ENCODE results near the gene NEK8. TPM values are rescaled to one million over a fixed set of nuclear protein-coding genes. Genes with fewer than 3 reads are reported as not detected.

The NEK8 gene
- total and polyA plus RNA-seq, 2 experiments from 2014 or later, result 2.7 to 2.9 TPM

DNA sequence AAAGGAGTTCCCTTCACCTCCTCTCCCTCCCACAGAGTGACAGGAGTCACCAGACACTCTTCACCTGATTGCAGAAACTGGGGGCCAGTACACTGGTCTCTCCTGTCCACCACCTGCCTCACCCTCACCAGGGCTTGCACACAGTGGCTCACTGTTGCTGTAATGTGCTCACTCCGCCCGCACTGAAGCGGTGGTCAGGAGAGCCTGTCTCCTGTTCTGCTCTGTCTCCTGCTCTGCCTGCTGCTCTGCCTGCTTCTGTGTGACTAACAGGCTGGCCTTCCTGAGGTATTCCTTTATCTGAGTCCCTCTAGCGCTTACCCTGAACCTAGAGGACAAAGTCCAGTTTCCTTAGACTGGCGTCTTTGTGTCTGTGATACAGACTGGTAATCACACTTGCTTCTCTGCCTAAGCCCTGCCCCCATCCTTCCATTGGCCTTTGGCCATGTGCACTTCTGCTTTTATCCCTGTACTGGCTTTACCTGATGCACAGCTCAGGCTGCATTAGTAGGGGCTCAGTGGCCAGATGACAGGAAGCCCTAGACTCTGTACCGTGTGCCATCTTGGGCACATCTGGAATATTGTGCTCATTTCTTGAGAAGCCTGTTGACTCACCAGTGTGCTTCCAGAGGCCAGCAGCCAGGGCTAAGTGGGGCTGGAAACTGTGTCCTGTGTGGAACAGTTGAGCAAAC is 30.2 kb upstream of the NEK8 start:
- Histone ChIP-seq H3K36me3 (ENCODE audit: low read depth) (peaks cover 42% of the 10 kb centered on the region), H3K79me2 (ENCODE audit: insufficient read depth) (no peaks in the 10 kb centered on the region), H4K20me1 (ENCODE audit: insufficient read depth) (no peaks in the 10 kb centered on the region), H3K4me1 (ENCODE audit: insufficient read depth) (no peaks in the 10 kb centered on the region), H3K9me2 (ENCODE audit: insufficient read depth) (no peaks in the 10 kb centered on the region), H3F3A (ENCODE audit: insufficient read depth) (no peaks in the 10 kb centered on the region), H2AFZ (no peak overlapping the region), H3K4me3 (no peak overlapping the region), H3K4me2 (ENCODE audit: unreplicated experiment) (no peak overlapping the region), H3K27me3 (replicated peaks; ENCODE audit: insufficient read depth) (no peaks in the 10 kb centered on the region), H3K27ac (no peak overlapping the region), H3K9me3 (ENCODE audit: low read depth) (no peaks in the 10 kb centered on the region), H3K9ac (no peak overlapping the region)
- WGBS, 2 experiments (ENCODE audit: low coverage in 1 of 2, low lambda C conversion rate in 2 of 2, missing lambda C conversion rate in 2 of 2), result 84% methylated on average over 6 of the region's 6 CpGs
- peak; percentile 39 for DNase-seq
- no peak for TF ChIP-seq EZH2phosphoT487 (IDR thresholded peaks at IDR 0.05; ENCODE audit: insufficient read depth, low read depth)
- no peak for TF ChIP-seq EZH2 (IDR thresholded peaks at IDR 0.05; ENCODE audit: insufficient read depth, poor library complexity, severe bottlenecking)
- in situ Hi-C loops (cut with MboI), result no loop called here

DNA sequence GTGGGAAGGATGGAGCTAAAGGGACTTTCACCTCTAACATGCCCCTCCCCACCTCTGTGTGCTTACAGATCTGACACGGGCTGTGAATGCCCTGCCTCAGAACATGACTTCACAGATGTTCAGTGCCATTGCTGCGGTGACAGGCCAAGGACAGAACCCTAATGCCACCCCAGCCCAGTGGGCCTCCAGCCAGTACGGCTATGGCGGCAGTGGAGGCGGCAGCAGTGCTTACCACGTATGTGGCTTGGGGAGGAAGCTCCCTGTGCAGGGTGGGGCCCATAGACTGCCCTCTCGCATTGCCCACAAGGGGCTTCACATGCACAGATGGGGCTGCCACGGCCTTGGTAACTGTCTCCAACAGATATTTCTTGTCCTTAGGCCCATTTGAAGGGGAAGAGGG is 28.3 kb upstream of the NEK8 start:
- H3K4me3 ChIP-seq, result no peak overlapping the region
- no peaks in the 10 kb centered on the region for H4K20me1 ChIP-seq (ENCODE audit: insufficient read depth)
- WGBS, 2 experiments (ENCODE audit: low coverage in 1 of 2, low lambda C conversion rate in 2 of 2, missing lambda C conversion rate in 2 of 2), result 86% methylated on average over 8 of the region's 8 CpGs
- H3K36me3 ChIP-seq (ENCODE audit: low read depth), result peaks cover 31% of the 10 kb centered on the region
- no peak for DNase-seq
- no peak overlapping the region for H3K27ac ChIP-seq
- no peaks in the 10 kb centered on the region for H3K9me3 ChIP-seq (ENCODE audit: low read depth)
- H3F3A ChIP-seq (ENCODE audit: insufficient read depth), result no peaks in the 10 kb centered on the region
- no peaks in the 10 kb centered on the region for H3K9me2 ChIP-seq (ENCODE audit: insufficient read depth)
- no peak overlapping the region for H2AFZ ChIP-seq
- H3K79me2 ChIP-seq (ENCODE audit: insufficient read depth), result no peaks in the 10 kb centered on the region
- no peak for TF ChIP-seq EZH2phosphoT487 (IDR thresholded peaks at IDR 0.05; ENCODE audit: insufficient read depth, low read depth)
- TF ChIP-seq EZH2 (IDR thresholded peaks at IDR 0.05; ENCODE audit: insufficient read depth, poor library complexity, severe bottlenecking), result no peak
- H3K27me3 ChIP-seq (replicated peaks; ENCODE audit: insufficient read depth), result no peaks in the 10 kb centered on the region
- no peak overlapping the region for H3K9ac ChIP-seq
- no peak overlapping the region for H3K4me2 ChIP-seq (ENCODE audit: unreplicated experiment)
- no peaks in the 10 kb centered on the region for H3K4me1 ChIP-seq (ENCODE audit: insufficient read depth)
- in situ Hi-C loops (cut with MboI), result no loop called here

DNA sequence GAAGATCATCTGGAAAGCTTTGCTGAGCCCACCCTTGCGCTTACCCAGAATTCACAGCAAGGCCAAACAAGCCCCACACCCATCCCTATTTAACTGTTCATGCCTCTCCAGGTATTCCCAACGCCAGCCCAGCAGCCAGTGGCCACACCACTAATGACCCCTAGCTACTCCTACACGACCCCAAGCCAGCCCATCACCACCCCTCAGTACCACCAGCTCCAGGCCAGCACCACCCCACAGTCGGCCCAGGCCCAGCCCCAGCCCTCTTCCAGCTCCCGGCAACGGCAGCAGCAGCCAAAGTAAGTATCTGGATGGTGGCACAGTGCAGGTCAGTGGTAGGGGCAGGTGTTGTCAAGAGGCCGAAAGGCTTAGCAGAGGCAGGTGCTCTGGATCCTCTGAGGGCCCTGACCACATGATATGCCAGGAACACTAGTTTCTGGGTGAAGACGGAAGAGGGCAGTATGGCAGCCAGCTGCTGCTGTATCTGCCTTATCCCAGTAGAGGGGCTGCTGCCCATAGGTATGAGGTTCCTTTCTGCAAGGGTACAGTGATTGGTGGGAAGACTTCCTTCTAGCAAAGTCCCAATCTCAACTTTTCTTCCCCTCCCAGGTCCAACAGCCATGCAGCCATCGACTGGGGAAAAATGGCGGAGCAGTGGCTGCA is 27.6 kb upstream of the NEK8 start:
- Histone ChIP-seq H3K9ac (no peak overlapping the region), H3K4me2 (ENCODE audit: unreplicated experiment) (no peak overlapping the region), H3K9me3 (ENCODE audit: low read depth) (no peaks in the 10 kb centered on the region), H3K4me3 (no peak overlapping the region), H2AFZ (no peak overlapping the region), H3K27me3 (replicated peaks; ENCODE audit: insufficient read depth) (no peaks in the 10 kb centered on the region), H3K36me3 (ENCODE audit: low read depth) (peaks cover 27% of the 10 kb centered on the region; the same call in 1 of the 2 replicates), H3K27ac (no peak overlapping the region), H3F3A (ENCODE audit: insufficient read depth) (no peaks in the 10 kb centered on the region), H3K9me2 (ENCODE audit: insufficient read depth) (no peaks in the 10 kb centered on the region), H4K20me1 (ENCODE audit: insufficient read depth) (no peaks in the 10 kb centered on the region), H3K4me1 (ENCODE audit: insufficient read depth) (no peaks in the 10 kb centered on the region), H3K79me2 (ENCODE audit: insufficient read depth) (no peaks in the 10 kb centered on the region)
- 88 to 92% methylated on average over 9 to 10 of the region's 10 CpGs for WGBS, 2 experiments (ENCODE audit: low coverage in 1 of 2, low lambda C conversion rate in 2 of 2, missing lambda C conversion rate in 2 of 2)
- in situ Hi-C loops (cut with MboI), result no loop called here
- TF ChIP-seq EZH2 (IDR thresholded peaks at IDR 0.05; ENCODE audit: insufficient read depth, poor library complexity, severe bottlenecking) (no peak), EZH2phosphoT487 (IDR thresholded peaks at IDR 0.05; ENCODE audit: insufficient read depth, low read depth) (no peak)
- DNase-seq, result no peak

DNA sequence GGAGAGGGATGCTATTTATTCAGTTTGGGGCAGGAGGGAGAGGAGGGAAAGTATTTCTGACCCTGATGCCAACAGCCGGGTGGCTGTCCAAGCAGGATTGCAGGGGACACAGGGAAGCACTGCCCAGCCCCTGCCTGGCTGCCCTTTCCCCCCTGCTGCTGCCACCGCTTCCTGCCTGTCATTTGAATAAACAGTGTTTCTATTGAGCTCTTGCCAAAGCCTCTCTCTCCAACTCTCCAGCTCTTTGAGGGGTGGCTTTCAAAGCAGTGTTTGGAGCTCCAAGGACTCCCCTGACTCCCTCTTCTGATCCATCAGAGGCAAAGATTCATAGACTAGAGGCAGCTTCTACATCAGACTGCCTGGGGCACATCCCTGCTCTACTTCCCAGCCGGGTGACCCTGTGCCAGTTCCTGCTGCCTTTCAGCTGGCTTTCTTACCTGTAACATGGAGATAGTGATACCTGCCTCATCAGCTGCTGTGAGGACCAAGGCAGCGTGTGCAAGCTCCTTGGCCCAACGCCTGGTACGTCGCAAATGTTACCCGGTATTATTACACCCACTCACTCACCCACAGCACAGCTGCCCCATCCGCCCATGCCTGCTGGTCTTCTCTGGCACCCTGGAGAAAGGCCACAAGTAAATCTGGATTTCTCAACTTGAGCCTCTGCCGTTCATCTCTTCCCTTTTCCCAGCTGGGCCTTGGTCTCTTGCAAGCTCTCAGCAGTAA is 26.4 kb upstream of the NEK8 start:
- WGBS, 2 experiments (ENCODE audit: low coverage in 1 of 2, low lambda C conversion rate in 2 of 2, missing lambda C conversion rate in 2 of 2), result 71 to 76% methylated on average over 10 of the region's 10 CpGs
- no peaks in the 10 kb centered on the region for H3K9me3 ChIP-seq (ENCODE audit: low read depth)
- no peaks in the 10 kb centered on the region for H3K27me3 ChIP-seq (replicated peaks; ENCODE audit: insufficient read depth)
- H3K79me2 ChIP-seq (ENCODE audit: insufficient read depth), result no peaks in the 10 kb centered on the region
- in situ Hi-C loops (cut with MboI), result no loop called here
- H3K9me2 ChIP-seq (ENCODE audit: insufficient read depth), result no peaks in the 10 kb centered on the region
- no peak overlapping the region for H3K4me3 ChIP-seq
- no peak for DNase-seq
- H3K36me3 ChIP-seq (ENCODE audit: low read depth), result peaks cover 17% of the 10 kb centered on the region; the same call in 1 of the 2 replicates
- no peaks in the 10 kb centered on the region for H4K20me1 ChIP-seq (ENCODE audit: insufficient read depth)
- no peak overlapping the region for H3K27ac ChIP-seq
- H3K9ac ChIP-seq, result no peak overlapping the region
- H3F3A ChIP-seq (ENCODE audit: insufficient read depth), result no peaks in the 10 kb centered on the region
- H3K4me1 ChIP-seq (ENCODE audit: insufficient read depth), result no peaks in the 10 kb centered on the region
- TF ChIP-seq EZH2phosphoT487 (IDR thresholded peaks at IDR 0.05; ENCODE audit: insufficient read depth, low read depth) (no peak), EZH2 (IDR thresholded peaks at IDR 0.05; ENCODE audit: insufficient read depth, poor library complexity, severe bottlenecking) (no peak)
- H2AFZ ChIP-seq, result no peak overlapping the region
- no peak overlapping the region for H3K4me2 ChIP-seq (ENCODE audit: unreplicated experiment)
